Effector CD4-positive, alpha-beta T cell (primary cell): ENCODE data around the gene DPEP1.
"Not testable (repeated sequence)": the region's sequence is repeated elsewhere in the genome, so short reads cannot be mapped to it uniquely, and the experiment has no call there.

Experiments used
- DNase-seq: peaks from one replicate; pipeline ENCODE4 v3.0.0-alpha.2; 2020

DPEP1 gene

GRCh38 chr16:89655062-89655643 is 41.7 kb downstream of the DPEP1 start:
- DNase-seq: no peak

GRCh38 chr16:89656435-89657121 is 43.1 kb downstream of the DPEP1 start:
- no peak for DNase-seq

- DNase-seq: peak; percentile 92
Measured at GRCh38 chr16:89657442-89658220, 44.2 kb downstream of the DPEP1 start, which contains the start of the genes CHMP1A and SPATA33. TSS of gene CHMP1A (minus strand) at chr16:89657708. CDS start at chr16:89657588, 120 bp downstream. TSS of gene SPATA33 (plus strand) at chr16:89657836. CDS start at chr16:89657912, 76 bp downstream.

- no peak for DNase-seq
Measured at GRCh38 chr16:89658221-89658879, 44.9 kb downstream of the DPEP1 start.

- DNase-seq: no peak
Measured at GRCh38 chr16:89660146-89660545, 46.7 kb downstream of the DPEP1 start.

GRCh38 chr16:89661215-89661614 is 47.8 kb downstream of the DPEP1 start:
- DNase-seq: no peak

GRCh38 chr16:89664238-89664637 is 50.8 kb downstream of the DPEP1 start:
- DNase-seq: not testable (repeated sequence)

GRCh38 chr16:89667000-89667399 is 53.6 kb downstream of the DPEP1 start:
- DNase-seq: not testable (repeated sequence)

- no peak for DNase-seq
Measured at GRCh38 chr16:89667633-89668032, 54.2 kb downstream of the DPEP1 start.

GRCh38 chr16:89668790-89669158 is 55.3 kb downstream of the DPEP1 start:
- DNase-seq: no peak

GRCh38 chr16:89669755-89670154 is 56.3 kb downstream of the DPEP1 start:
- DNase-seq: no peak

- no peak for DNase-seq
Measured at GRCh38 chr16:89670496-89671431, 57.3 kb downstream of the DPEP1 start.

GRCh38 chr16:89671565-89671964 is 58.1 kb downstream of the DPEP1 start:
- not testable (repeated sequence) for DNase-seq

- DNase-seq: no peak
Measured at GRCh38 chr16:89672177-89672941, 58.9 kb downstream of the DPEP1 start.

GRCh38 chr16:89678258-89678657 is 64.8 kb downstream of the DPEP1 start:
- DNase-seq: no peak

GRCh38 chr16:89685916-89686315 is 72.5 kb downstream of the DPEP1 start:
- DNase-seq: no peak

GRCh38 chr16:89686520-89687091 is 73.2 kb downstream of the DPEP1 start, which contains the start of gene CDK10:
TSS of gene CDK10 (plus strand) at chr16:89686689. CDS start at chr16:89686711, 22 bp downstream.
- DNase-seq: peak; percentile 82

GRCh38 chr16:89687092-89687940 is 73.9 kb downstream of the DPEP1 start:
- no peak for DNase-seq
